HG03342 (cell line): Measurements from ENCODE around the gene MATN3.

Experiments
- ATAC-seq: cut with Tn5 transposase; IDR thresholded peaks from one replicate; pipeline ENCODE4 v1.9.1; 2021; ENCODE audit warnings: mild to moderate bottlenecking, moderate library complexity; ENCODE audit not compliant: unreplicated experiment

The MATN3 gene

DNA sequence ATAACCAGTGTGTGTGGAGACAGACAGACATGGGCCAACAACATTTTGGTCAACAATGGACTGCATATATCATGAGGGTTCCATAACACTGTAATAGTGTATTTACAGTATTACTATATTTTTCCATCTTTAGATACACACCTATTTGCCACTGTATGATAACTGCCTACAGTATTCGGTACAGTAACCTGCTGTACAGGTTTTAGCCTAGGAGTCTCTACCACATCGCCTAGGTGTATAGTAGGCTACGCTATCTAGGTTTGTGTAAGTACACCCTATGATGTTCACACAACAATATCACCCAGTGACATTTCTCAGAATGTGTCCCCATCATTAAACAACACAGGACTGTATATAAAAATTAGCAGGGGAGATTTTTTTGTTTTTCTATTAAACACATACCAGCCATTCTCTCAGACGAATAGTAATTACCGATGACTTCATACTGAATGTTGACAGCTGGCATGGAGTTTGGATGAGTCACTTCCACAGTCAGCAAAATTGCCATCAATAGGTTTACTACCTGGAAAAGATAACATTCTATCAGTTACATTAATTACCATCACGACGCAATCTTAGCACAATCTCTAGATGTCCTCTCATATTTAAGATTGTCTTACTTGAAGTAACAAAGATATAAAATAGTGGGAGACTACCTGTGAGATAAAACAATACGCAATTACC lies 28.2 kb upstream of the MATN3 start:
- ATAC-seq: no peak

DNA sequence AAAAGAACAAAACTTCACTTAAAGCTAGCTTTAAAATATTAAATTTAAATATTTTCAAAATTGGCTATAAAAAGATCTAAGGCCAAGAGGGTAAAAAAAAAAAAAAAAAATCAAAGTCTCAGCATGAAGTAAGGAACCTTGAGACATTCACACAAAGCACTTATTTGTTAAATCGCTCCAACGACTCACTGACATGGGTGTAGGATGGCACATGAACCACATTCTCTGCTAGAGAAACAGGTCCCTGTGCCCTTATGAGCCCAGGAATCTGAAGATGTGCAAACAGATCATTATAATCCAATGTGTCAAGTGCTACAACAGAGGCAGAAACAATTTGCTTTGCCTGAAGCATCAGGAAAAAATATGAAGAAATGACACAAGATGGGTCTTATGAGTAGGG lies 25.2 kb upstream of the MATN3 start:
- no peak for ATAC-seq

DNA sequence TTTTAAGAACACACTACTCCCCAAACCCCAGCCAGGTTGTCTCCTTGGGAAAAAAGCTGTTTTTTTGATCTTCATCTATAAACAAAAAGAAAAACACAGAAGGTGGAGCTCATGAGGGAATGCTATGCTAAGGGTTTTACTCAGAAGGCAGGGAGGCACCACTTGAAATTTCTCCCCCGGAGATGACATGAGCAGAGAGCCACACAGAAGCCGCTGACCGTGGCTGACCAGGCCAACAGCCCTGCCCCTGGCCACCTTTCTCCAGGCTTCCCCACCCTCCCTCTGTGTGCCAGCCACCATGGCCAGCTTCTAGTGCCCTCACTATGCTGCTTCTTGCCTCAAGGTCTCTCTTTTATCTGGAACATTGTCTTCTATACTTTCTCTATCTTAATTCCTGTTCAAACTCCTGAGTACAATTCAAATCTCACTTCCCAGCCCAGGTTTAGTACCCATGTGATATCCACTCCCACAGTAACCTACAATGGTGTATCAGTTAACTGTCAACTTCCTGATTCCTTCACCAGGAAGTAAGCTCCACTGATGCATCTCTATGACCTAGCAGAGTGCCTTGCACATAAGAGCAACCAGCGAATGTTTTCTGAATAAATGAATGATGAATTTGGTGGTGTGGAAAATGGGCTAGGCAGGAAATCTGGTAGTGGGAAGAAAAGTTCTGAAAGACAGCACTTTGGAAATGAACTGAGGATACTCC lies 23.6 kb upstream of the MATN3 start:
- no peak for ATAC-seq

DNA sequence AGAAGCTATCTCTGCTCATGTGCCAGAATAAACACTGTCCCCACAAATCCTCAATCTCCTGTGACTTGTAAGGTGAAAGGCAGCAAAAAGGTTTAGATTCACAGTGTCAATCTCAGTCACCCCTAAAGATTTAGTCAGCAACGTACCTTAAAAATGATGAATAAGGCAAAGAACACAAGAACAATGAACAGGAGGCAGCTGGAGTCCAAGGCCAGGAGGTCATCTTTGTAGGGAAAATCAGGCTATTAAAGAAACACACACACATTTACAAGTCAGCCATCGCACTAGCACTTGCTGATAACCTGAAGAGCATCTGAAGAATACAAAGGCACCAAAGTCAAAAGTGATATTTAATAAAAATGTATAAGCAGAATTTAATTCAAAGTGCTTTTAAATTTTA lies 22.4 kb upstream of the MATN3 start:
- ATAC-seq: no peak

DNA sequence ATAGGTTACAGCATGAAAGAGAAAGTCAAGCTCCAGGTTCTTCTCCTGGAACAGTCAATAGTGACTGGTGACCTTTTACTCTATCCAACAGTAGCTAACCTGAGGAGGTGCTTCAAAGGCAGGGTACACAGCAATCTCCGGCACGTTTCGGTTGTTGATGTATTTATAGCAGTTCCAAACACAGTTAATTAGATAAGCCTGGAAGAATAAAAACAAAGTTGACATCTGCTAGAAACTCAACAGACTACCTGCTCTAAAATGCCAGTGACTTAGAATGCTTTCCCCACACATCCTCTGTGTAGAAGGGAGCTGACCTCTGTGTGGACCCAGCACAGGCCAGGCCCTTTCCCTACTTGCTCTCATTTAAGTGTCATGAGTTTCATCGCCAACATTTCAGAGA lies 21.8 kb upstream of the MATN3 start:
- no peak for ATAC-seq

DNA sequence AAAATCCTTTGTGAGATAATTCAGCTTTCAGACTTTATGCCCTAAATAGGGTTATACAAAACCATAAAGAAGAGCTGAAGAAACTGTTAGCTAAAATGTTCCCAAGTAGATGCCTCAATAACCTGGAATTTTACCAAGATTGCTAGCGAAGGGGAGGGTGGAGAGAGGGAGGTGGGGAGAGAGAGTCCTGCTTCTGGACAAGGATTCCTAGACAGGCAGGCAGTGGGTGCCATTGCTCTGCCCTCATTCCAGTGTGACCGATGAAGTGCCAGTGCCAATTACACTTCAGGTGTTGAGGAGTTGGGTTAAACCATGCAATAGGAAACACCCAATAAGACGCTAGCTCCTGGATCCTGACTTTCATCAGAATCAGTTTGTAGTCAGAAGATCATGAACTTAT lies 20.9 kb upstream of the MATN3 start:
- no peak for ATAC-seq

DNA sequence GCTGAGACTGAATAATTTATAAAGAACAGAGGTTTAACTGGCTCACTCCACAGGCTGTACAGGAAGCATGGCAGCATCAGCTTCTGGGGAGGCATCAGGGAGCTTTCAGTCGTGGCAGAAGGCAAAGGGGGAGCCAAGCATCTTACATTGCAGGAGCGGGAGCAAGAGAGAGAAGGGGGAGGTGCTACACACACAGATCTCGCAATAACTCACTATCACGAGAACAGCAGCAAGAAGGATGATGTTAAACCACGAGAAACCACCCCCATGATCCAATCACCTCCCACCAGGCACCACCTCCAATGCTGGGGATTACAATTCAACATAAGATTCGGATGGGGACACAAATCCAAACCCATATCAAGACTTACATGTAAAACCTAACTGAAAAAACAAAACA lies 17.8 kb upstream of the MATN3 start:
- ATAC-seq: no peak

DNA sequence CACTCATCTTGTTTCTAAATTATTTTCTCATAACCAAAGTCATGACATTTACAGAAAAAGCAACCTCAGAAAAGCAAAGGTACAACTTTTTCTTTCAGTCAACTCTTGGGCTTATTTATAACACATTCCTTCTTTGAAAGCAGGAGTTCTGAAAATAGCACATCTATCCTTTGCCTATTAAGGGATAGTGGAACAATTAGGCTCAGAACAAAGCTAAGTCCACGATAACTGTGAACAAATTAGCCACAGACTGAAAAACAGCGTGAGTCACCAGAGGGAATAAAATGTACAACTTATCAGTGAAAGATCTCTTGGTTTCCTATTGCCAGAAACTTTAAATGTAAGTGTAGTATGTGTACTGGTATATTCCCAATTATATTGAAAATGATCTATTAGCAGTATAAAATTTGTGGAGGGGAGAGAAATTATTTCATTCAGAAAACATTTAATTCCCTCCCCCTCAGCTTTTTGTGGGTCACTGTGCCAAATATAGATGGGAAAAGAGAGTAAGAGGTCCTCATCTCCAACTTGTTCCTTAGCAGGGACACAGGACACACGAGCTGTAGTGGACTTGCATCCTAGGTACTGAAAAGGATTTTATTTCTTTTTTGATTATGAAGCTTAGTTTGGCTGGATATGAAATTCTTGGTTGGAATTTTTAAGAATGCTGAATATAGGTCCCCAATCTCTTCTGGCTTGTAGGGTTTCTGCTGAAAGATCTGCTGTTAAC lies 15.4 kb upstream of the MATN3 start:
- no peak for ATAC-seq

DNA sequence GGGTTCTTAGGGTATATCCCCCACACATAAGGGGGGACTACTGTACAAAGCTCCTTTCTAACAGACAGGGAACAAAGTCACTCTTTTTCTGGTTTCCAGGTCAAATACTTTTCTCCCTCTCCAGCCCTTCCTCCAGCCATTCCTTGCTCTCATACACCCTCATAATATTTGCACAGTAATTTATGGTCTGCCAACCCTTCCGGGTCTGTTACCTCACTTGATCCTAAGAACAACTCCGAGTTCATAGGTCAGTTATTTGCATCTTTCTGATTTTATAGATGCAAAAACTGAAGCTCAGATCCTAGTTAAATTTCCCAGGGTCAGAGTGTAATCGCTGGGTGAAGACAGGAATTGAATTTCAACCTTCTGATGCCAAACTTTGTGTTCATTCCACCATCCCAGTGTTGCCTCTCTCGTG lies 14.8 kb upstream of the MATN3 start:
- no peak for ATAC-seq

DNA sequence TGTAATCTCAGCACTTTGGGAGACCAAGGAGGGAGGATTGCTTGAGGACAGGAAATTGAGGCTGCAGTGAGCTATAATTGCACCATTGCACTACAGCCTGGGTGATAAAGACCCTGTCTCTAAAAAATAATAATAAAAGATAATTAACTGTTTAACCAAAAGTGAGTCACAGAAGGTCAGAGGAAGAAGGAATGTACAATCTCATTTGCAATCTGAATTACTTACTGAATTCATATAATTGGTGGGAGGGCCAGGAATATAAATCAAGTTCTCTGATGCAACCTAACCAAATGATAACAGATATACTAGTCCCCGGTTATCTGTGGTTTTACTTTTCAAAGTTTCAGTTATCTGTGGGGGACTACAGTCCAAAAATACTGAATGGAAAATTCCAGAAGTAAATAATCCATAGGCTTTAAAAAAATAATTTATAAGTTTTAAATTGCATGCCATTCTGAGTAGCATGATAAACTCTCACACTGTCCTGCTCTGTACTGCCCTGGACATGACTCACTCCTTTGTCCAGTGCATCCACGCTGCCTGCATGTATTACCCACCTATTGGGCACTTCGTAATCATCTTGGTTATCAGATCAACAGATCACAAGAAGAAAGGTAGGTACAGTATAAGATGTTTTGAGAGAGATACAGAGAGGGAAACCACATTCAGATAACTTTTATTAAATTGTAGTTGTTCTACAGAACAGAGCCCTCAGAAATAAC lies 12.8 kb upstream of the MATN3 start:
- ATAC-seq: no peak

DNA sequence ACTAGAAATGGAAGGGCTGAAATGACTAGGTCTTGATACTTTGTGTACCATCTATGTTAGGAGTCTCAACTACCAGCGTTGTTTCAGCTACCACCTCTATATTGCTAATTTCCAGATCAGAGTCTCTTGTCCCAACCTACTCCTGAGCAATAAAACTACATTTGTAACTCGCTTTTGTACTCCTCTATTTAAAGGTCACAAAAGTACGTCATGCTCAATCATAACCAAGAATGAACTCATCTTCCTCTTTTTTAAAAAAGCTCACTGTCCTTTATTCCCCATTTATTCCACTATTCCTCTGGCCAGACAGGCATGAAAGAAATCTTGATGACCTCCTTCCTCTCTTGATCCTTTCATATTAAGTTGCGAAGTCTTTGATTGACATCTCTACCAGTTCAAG lies 11.2 kb upstream of the MATN3 start:
- no peak for ATAC-seq

DNA sequence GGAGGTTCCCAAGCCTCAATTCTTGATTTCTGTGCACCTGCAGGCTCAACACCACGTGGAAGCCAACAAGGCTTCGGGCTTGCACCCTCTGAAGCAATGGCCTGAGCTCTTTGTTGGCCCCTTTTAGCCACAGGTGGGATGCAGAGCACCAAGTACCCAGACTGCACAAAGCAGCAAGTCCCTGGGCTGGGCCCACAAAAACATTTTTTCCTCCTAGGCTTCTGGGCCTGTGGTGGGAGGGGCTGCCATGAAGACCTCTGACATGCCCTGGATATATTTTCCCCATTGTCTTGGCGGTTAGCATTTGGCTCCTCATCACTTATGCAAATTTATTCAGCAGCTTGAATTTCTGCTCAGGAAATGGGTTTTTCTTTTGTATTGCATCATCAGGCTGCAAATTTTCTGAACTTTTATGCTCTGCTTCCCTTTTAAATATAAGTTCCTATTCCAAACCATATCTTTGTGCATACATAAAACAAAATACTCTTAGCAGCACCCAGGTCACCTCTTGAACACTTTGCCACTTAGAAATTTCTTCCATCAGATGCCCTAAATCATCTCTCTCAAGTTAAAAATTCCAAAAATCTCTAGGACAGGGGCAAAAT lies 9.0 kb upstream of the MATN3 start:
- no peak for ATAC-seq

DNA sequence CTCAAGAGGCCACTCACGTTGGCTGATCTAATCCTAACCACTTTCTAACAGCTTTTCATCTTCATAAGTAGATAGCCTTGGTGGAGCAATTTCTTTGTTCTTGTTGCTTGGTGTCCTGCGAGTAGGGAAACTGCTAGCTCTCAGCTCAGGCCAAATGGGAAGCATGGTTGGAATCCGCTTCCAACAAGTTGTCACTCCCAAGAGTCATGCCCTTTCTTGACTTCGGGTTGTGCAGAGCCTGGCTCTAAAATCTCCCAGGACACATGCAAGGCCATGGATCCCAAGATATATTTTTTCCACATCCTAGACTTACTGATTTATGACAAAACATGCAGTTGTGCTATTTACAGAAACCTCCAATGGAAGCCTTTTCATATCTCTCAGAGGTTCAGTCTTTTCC lies 7.3 kb upstream of the MATN3 start:
- ATAC-seq: no peak

DNA sequence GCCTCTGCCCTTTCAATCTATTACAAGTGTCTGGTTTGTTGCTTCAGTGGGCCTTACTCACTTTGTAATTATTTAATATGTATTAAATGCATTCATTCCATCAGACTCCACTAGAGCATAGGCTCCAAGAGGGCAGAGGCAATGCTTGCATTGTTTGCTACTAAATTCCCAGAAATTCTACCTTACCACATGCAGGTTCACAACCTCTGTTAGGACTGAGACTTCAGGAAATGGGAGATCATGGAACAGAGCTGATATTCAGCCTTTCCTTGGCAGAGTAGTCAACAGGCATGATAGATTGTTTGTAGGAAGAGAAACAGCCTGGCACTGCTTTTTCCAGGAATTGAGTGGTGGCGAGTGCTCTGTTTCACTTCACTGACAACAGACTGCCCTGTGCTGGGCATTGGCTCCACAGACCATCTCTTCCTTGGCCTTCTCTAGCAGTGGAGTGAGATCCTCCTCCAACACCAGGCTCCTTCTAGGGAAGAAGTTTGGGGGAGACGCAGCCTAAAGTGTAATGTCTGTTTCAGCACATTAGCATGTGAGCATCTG lies 6.2 kb upstream of the MATN3 start:
- ATAC-seq: no peak

DNA sequence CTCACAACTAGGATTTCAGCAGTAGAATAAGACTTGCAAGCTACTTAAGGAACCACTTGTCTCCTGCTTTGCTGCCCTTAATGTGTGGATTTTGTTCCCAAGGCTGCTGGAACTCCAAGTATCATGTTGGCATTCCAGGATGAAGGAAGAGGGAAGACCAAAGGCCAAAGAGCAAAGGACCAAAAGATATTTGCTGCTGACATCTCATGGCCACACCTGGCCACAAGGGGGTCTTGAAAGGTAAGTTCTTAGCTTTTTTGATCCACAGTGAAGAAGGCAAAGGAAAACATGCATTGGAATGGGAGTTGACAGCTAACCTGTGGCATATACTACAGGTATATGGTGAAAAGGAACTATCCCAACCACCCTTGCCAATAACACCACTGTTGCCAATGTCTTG lies 3.9 kb upstream of the MATN3 start:
- ATAC-seq: no peak

DNA sequence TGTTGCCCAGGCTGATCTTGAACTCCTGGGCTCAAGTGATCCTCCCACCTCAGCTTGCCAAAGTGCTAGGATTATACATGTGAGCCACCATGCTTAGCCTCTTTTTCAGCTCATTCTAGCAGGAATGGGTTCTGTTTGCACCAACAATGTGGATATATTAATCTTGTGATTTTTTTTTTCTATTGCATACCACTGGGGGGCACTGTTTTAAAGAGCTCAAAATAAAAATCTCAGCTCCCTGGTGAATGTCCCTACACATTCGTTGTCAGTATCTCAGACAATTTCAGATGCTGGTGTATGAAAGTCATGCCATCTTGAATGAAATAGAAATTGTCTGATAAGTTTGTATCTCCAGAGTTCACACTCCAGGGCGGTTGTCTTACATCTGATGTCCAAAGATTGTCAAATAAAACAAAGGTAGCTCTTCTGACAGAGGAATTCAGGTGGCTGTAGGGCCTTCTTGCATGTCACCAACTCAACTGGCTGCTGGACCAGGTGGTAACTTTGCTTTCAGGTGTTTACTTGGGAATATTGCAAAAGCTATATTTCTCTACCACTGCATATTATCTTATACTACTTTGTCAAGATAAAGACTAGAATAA lies 3.1 kb upstream of the MATN3 start:
- no peak for ATAC-seq

DNA sequence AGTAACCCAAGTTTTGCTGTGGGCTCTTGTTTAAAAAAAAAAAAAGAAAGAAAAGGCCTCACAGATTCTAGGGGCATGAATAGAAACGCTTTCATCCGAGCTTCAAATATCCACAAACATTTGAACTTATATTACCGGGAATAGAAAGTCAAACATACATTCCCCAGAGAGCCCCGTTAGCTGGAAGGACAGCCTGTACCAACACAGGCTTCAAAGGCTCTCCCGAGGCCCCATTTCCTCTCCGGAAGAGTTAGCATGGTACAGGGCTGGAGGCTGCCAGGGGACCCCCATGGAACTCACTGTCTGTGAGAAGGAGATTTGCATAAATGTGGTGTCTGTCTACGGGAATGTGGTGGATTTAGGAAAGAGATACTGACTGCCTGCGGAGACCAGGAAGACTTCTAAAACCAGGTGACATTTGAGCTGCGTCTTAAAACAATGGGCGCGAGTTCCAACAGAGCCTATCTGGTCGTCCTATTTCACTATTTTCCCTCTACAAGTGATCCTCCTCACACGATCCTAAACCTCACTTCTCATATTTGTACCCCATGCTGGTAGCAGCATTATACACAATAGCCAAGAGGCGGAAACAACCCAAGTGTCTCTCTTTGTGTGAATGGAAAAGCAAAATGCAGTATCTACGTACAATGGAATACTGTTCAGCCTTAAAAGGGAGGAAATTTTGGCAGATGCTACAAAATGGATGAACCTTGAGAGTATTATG lies 820 bp upstream of the MATN3 start:
- ATAC-seq: no peak

DNA sequence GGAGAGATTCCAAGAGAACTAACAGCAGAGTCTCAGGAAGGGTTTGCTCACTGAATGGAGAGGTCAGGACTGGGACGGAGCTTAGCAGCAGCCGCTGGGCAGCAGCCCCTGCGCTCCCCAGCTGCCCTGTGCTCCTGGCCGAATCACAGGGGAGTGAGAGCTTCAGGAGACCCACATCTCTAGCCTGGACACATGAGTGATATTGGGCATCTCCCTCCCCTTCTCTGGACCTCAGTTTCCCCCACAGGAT lies 511 bp downstream of the MATN3 start:
- no peak for ATAC-seq

DNA sequence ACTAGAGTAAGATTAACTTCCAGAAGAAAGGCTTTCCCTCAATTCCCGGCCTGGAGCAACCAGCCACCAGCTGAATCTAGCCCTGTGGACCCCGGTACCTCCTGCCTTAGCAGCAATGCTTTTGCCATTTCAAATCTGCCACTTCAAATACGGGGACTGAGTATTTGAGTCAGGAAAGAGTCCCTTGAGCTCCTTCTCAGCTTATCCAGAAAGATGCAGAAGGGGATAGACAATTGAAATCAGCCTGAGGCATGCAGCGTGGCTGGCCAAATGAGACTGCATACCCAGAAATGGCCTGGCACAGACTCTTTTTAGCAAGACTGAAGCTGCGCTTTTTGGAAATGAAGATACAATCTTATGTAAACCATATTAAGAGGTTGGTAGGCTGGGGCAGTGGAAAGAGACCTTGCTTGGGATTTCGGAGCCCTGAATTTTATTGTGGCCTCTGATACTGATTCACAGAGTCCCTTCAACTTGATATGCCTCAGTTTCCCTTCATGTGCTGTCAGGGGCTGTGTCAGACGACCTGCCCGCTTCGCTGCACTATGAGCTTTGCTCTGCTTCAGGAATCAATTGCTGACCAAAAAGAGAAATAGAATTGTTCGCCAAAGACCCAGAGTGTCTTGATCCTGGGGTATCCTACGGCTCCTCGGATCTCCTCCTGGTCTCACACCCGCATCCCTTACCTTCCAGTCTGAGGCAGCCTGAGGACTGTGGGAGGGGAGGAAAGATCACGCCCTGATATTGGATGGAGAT lies 1.0 kb downstream of the MATN3 start:
- ATAC-seq: no peak
